ENCODE data around the gene STARD13.

STARD13 gene

DNA sequence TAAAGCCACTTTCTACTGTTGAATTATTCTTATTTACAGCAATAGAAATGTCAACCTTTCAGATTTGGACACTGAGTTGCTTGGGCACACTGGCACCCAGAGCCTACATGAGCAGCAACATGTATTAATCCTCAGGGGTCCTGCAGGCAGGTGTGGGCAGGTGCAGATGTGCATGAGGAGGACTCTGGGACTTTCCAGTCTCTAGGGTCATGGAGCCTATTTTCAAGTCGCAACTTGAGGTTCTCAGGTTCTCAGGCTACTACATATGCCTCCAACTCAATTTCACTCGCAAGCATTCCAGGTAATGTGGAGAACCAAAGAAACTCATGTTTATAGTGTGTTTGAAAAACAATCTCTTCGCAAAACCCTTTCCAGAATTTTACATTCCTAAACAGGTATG is 73.2 kb downstream of the STARD13 start:
- H3K9me3 Mint-ChIP-seq, result no peaks in the 10 kb centered on the region
- peaks cover 34% of the 10 kb centered on the region for H3K4me1 Mint-ChIP-seq
- TF ChIP-seq, protein P1, sequence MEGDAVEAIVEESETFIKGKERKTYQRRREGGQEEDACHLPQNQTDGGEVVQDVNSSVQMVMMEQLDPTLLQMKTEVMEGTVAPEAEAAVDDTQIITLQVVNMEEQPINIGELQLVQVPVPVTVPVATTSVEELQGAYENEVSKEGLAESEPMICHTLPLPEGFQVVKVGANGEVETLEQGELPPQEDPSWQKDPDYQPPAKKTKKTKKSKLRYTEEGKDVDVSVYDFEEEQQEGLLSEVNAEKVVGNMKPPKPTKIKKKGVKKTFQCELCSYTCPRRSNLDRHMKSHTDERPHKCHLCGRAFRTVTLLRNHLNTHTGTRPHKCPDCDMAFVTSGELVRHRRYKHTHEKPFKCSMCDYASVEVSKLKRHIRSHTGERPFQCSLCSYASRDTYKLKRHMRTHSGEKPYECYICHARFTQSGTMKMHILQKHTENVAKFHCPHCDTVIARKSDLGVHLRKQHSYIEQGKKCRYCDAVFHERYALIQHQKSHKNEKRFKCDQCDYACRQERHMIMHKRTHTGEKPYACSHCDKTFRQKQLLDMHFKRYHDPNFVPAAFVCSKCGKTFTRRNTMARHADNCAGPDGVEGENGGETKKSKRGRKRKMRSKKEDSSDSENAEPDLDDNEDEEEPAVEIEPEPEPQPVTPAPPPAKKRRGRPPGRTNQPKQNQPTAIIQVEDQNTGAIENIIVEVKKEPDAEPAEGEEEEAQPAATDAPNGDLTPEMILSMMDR (IDR thresholded peaks at IDR 0.05), result no peak
- no peak overlapping the region for H3K4me3 Mint-ChIP-seq
- DNase-seq, result no peak
- H3K27ac Mint-ChIP-seq, result no peak overlapping the region
- H3K27me3 Mint-ChIP-seq (ENCODE audit: low read depth, poor library complexity), result peaks cover 17% of the 10 kb centered on the region
- no peaks in the 10 kb centered on the region for H3K36me3 Mint-ChIP-seq (ENCODE audit: low read depth)

- Mint-ChIP-seq H3K36me3 (ENCODE audit: low read depth) (no peaks in the 10 kb centered on the region), H3K4me1 (peaks cover 45% of the 10 kb centered on the region), H3K9me3 (no peaks in the 10 kb centered on the region)
These were observed 75.5 kb downstream of the STARD13 start for GRCh38 chr13:33210090-33210489.

DNA sequence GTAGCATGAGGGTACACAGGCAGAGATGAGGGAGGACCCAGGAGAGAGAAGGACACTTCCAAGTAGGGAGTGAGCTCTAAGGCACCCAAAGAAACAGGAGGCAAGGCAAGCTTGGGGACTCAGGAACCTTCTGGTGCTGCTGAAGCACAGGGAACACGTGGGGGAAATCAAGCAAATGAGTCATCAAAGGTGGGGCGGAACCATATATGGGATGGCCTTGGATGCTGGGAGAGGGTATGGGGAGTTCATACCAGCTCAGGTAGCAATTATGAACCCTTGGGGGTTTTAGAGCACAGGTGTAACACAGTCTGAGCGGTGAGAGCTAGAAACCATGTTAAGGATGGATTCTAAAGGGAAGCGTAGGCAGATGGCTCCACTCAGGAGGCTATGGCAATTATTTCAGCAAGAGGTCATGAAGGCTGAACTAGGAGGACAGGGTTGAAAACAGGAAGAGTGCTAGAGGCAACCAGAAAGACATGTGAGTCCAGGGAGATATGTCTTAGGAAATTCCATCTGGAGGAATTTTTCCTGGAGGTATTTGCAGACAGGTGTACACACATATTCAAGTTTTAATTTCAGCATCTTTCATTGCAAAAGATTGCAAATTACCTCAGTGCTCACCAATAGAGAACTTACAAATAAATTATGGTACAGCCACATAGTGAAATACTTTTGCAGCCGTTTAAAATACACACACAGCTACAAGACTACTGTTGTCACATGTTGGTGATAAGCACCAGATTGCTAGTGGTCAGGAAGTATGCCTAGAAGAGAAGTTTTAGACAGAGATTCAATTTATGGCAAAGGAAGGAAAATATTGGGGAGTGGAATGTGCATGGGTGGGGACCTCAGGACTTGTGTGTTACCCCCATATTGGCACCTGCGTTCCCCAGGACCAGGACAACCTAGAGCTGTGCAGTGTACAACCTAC is 77.0 kb downstream of the STARD13 start:
- no peaks in the 10 kb centered on the region for H3K9me3 Mint-ChIP-seq
- no peaks in the 10 kb centered on the region for H3K36me3 Mint-ChIP-seq (ENCODE audit: low read depth)
- peak overlapping the region; percentile 43 for H3K27ac Mint-ChIP-seq
- no peak for DNase-seq
- H3K27me3 Mint-ChIP-seq (ENCODE audit: low read depth, poor library complexity), result peaks cover 15% of the 10 kb centered on the region
- no peak overlapping the region for H3K4me3 Mint-ChIP-seq
- TF ChIP-seq, protein P1 (IDR thresholded peaks at IDR 0.05), result no peak
- peaks cover 33% of the 10 kb centered on the region for H3K4me1 Mint-ChIP-seq

More at GRCh38 chr13:33210090-33210489, 75.5 kb downstream of the STARD13 start:
- Mint-ChIP-seq H3K27ac (no peak overlapping the region), H3K4me3 (no peak overlapping the region), H3K27me3 (ENCODE audit: low read depth, poor library complexity) (peaks cover 19% of the 10 kb centered on the region)
- no peak for DNase-seq
- TF ChIP-seq, protein P1 (IDR thresholded peaks at IDR 0.05), result no peak

DNA sequence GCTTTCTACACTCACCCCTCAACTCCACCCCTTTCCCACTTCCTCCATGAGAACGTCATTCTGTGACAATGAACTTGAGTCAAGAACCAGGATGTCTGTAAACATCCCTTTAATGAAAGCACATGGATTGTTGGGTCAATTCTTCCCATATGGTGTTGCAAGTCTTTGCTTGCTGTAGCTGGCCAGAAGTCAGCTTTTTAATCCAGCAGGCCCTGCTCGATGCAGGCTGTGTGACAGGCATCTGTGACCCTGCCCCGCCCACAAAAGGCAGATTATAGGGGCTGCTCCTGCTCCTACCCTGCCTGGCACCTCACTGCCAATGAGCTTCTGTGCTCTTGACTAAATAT is 78.0 kb downstream of the STARD13 start:
- no peaks in the 10 kb centered on the region for H3K9me3 Mint-ChIP-seq
- TF ChIP-seq, protein P1 (IDR thresholded peaks at IDR 0.05), result no peak
- no peak overlapping the region for H3K27ac Mint-ChIP-seq
- no peak for DNase-seq
- no peaks in the 10 kb centered on the region for H3K36me3 Mint-ChIP-seq (ENCODE audit: low read depth)
- no peak overlapping the region for H3K4me3 Mint-ChIP-seq
- peaks cover 15% of the 10 kb centered on the region for H3K27me3 Mint-ChIP-seq (ENCODE audit: low read depth, poor library complexity)
- peaks cover 26% of the 10 kb centered on the region for H3K4me1 Mint-ChIP-seq

GRCh38 chr13:33206945-33207614 is 78.5 kb downstream of the STARD13 start:
- peaks cover 26% of the 10 kb centered on the region for H3K4me1 Mint-ChIP-seq
- H3K36me3 Mint-ChIP-seq (ENCODE audit: low read depth), result no peaks in the 10 kb centered on the region
- no peak overlapping the region for H3K4me3 Mint-ChIP-seq
- no peaks in the 10 kb centered on the region for H3K9me3 Mint-ChIP-seq
- TF ChIP-seq, protein P1 (IDR thresholded peaks at IDR 0.05), result no peak
- DNase-seq, result no peak
- peaks cover 15% of the 10 kb centered on the region for H3K27me3 Mint-ChIP-seq (ENCODE audit: low read depth, poor library complexity)
- H3K27ac Mint-ChIP-seq, result no peak overlapping the region

Data from nephron progenitor cell (in vitro differentiated cells).